Stimulated activated CD4-positive, alpha-beta T cell treated with anti-CD3 and anti-CD28 coated beads, Interleukin-2, amount 100 ng/mL, for 24 hours (primary cell): Measurements from ENCODE around the gene CMIP.

Experiments
- DNase-seq, 2 donors: peaks; one replicate each; pipeline ENCODE4 v3.0.0-alpha.2; 2020

CMIP gene

DNA sequence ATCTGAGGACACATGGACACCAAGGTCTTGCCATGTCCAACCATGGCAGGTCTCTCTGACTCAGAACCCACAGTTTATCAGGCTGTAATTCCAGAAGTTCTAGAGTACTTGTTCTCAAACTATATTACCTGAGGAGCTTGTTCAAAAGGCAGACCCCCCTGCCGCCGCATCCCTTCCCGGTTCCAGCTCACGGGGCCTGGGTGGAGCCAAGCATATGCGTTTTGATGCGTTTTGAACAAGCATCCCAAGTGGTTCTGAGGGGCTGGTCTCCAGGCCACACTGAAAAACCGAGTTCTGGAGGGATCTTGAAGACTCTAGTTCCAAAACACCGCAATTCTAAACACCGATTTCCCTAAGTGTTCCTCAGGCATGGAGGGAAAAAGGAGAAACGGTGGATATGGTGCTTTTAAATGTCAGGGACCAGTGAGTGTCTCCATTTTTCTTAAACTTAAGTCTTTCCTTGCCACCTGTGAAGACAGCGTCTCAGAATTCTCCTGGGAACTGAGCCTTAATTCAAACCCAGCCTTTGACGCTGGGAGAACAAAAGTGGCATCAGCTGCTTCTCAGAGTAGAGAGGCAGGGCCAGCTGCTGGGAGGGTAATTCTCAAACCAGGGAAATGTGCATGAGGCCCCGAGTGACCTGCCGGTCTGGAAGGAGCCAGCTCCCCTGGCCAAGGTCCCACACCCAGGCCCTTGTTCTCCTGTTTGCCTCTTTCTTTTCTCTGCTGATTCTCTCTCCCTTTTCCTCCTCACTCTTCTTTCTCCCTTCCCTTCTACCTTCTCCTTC lies 250.1 kb downstream of the CMIP start:
- DNase-seq = no peak

DNA sequence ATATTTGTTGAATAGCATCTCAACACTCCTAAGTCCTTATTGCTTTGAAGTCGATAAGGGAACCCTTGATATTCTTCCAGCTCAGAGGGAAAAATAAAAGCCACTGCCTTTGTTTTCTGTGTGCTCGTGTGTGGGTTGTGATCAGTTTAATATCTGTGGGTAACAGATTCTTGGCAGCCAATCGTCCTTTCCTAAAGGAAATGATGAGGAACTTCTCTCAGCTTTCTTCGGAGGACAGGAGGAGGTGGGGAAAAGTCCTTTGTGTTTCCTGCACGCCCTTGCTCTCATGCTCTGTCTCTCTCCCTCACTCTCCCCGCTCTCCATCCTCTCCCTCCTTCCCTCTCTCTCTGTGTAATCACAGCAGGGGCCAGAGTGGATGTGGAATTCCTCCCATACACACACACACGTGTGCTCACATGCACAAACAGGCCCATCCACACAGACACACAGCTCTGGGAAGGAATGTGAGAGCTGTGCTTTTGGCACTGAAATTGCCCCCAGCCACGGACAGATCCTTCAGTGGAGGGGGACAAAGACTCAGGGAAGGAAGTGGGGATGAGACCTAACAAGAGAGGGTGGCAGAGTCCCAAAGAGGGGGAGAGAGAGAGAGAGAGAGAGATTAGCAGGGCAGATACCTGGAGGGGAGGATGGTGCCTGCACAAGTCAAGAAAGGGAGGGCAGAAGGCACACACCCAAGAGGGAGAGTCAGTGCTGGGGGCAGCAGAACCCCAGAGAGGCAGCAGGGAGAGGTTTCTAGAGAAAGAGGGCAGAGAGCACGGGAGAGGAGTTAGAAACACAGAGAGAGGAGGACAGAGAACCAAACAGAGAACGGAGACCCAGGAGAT lies 250.9 kb downstream of the CMIP start:
- DNase-seq = no peak

- DNase-seq = no peak
Measured at GRCh38 chr16:81696166-81696960, 251.8 kb downstream of the CMIP start.

DNA sequence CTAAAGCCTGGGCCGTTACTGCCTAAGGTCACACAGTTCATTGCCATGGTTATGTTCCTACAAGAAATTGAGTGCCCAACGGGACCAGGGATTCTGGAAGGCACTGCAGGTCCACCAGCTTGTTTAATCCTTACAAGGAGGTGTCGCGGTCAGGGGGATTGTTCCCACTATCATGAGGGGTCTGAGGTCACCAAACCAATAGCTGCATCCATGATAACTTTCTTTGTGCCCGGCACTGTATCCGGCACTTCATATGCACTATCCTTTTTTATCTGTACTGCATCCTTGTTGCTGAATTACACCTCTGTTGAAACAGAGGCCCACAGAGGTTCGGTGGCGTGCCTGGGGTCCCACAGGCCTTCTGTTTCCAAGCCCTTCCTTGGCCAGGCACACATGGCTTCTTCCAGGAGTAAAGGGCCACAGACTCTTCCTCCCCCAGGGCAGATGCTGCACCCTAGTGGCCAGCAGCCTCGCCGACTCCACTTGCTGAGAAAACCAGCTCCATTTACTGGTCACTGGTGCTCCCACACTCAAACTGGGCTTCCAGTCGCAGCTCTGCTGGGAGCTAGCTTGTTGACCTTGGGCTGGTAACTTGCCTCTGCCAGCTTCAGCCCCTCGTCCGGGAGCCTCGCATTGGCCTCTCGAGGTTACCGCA lies 252.5 kb downstream of the CMIP start:
- peak; percentile 50 to 57 for DNase-seq

GRCh38 chr16:81697616-81698309 lies 253.2 kb downstream of the CMIP start:
- no peak for DNase-seq

DNA sequence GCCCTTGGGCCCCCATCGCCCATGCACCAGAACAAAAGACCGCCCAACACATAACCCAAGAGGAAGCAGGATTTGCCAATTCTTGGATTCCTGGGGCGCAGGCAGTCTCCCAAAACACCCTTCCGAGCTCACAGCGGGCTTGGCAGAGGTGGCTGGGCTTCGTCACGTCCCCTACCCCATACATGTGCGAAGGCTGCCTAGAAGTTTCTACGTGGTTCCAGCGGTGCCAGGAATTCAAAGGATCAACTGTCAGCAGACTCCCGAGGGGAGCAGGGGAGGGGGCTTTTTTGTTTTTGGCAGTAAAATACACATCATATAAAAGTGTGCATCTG lies 253.7 kb downstream of the CMIP start:
- no peak for DNase-seq

DNA sequence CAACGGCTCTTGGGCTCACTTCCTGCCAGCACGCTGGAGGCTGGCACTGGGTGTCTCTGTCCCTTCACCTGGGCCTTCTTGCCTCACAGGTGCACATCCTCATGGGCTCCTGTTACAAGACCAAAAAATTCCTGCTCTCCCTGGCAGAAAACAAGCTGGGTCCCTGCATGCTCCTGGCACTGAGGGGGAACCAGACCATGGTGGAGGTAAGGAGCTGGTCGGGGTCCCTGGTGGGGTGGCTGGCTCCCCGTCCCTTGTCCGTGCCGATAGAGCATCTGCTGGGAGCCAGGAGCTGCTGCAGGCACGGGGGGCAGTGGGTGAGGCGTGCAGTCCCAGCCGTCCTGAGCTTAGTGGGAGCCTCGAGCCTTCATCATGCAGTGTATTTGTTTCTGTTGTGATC lies 255.0 kb downstream of the CMIP start:
- DNase-seq = no peak

DNA sequence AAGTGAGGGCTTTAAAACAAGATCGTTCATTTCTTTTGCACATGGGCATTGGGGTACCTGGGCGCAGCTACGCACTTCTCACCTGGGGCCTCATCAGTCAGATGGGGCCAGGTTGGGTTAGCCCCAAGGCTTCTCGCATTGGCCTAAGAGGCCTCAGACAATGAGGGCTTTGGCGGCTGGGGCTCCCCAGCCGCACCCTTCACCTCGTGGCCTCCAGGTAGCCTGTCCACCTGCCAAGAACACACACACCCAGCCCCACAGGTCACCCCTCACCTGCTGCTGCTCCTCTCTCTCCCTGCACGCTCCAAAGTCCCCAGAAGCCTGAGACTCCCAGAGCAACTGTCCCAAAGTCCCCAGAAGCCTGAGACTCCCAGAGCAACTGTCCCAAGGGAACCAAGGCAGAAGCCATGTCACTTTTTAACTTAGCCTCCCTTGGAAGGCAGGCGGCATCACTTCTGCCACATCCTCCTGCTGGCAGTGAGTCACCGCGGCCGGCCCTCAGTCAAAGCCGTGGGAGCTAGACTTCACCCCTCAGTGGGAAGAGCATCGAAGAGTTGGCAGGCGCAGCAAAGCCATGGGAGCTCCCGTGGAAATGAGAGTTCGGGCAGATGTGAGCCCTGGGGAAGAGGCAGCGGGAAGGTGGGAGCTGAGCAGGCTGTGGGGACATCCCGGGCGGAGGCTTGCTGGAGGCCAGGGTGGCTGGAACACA lies 255.6 kb downstream of the CMIP start:
- DNase-seq = no peak

DNA sequence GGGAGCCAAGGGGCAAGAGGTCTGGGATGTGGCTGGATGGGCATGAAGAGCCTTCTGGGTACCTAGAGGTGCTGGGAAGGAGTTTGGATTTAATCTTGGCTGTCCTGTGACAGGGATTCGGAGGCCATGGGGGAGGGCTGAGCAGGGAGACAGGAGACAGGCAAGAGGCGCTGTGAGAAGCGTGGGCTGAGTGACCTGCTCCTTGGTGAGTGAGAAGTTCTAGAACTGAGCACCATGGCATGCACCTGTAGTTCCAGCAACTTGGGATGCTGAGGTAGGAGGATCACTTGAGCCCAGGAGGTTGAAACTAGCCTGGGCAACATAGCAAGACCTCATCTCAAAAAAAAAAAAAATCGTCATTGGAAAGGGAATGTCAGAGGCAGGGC lies 256.2 kb downstream of the CMIP start:
- DNase-seq = no peak

GRCh38 chr16:81701296-81701970 lies 256.8 kb downstream of the CMIP start:
- DNase-seq = no peak

GRCh38 chr16:81702506-81702905 lies 257.9 kb downstream of the CMIP start:
- DNase-seq = no peak

DNA sequence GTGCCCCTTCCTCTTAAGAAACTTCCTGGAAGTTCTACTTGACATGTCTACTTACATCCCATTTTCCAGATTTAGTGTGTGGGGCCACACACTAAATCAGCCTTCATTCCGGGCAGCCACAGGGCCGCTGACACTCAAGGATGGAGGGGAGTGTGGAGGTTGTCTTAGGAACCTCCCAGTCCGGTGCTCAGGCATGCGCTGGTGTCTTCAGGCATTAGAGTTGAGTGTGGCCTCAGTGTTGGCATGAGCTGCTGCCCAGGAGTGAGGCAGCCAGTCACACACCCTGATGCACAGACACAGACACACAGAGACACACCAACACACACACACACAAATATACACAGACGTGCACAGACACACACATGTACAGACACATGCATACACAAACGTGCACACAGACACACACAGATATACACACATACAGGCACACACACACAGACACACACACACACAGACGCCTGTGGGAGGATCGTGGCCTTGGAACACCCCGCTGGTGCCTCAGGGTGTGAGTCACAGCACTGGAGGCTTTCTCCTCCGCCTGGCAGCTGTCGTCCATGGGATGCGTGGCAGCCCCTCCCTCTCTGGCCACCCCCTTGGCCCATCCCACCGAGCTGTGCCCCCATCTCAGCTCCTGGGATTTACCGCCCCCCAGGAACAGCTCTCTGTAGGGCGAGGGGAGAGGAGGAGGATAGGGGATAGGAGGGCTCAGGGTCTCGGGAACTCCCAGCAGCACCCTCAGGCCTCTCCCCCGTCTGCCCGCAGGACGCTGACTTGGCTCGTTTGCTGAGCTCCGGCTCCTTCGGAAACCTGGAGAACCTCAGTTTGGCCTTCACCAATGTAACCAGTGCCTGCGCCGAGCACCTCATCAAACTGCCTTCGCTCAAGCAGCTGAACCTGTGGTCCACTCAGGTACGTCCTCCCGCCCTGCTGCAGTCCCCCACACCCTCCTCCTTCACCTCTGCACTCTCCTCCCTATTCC lies 258.9 kb downstream of the CMIP start:
- no peak for DNase-seq

DNA sequence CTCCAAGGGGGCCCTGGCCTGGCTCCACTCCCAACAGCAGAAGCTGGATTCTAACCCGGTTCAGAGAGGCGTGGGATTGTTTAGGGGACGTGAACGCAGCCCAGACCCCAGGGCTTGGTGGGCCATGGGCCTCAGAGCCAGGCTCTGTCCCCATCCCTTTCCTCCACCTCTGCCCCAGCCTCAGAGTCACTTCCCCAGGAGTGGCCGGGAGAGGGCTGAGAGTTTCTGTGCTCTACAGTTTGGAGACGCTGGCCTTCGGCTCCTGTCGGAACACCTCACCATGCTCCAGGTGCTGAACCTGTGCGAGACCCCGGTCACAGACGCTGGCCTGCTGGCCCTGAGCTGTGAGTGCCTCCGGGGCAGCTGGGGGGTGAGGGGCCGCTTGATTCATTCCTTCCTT lies 260.7 kb downstream of the CMIP start:
- DNase-seq = no peak

DNA sequence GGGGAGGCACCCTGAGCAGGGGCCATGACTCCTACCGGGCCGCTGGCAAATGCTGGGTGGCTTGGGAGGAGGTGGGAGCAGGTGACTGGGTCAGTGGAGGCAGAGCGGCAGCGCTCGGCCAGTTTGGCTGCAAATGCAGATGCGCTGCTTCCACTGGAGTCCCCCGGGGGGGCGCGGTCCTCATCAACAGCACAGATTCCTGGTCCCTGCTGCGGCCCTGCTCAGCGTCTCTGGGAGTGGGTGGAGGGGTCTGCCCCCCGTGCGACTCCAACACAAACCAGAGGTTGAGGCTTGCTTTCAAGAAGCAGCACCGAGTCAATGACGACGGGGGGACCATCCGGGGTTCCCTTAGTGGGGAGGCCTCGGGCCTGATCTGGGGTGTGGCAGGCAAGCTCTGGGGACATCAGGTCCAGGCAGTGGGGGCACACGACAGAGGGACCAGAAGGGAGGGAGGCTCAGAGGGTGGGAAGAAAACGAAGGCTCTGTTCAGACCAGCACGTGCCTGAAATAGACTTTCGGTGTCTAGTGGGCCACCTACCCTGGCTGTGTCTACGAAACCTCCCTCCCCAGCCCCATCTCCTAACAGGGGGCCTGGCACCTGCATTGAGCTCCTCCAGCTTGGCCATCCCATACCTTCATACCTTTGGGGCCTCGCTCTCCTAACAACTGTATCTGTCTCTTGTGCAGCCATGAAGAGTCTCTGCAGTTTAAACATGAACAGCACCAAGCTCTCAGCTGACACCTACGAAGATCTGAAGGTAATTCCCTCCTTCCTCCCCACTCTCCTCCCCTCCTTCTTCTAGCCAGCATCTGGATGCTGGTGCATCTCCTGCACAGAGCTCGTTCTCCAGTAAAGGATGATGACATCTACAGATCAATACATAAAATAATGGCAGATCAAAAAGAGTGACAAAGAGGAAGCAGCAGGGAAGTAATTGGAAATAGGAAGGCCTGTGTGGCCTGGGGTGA lies 262.0 kb downstream of the CMIP start:
- no peak for DNase-seq

DNA sequence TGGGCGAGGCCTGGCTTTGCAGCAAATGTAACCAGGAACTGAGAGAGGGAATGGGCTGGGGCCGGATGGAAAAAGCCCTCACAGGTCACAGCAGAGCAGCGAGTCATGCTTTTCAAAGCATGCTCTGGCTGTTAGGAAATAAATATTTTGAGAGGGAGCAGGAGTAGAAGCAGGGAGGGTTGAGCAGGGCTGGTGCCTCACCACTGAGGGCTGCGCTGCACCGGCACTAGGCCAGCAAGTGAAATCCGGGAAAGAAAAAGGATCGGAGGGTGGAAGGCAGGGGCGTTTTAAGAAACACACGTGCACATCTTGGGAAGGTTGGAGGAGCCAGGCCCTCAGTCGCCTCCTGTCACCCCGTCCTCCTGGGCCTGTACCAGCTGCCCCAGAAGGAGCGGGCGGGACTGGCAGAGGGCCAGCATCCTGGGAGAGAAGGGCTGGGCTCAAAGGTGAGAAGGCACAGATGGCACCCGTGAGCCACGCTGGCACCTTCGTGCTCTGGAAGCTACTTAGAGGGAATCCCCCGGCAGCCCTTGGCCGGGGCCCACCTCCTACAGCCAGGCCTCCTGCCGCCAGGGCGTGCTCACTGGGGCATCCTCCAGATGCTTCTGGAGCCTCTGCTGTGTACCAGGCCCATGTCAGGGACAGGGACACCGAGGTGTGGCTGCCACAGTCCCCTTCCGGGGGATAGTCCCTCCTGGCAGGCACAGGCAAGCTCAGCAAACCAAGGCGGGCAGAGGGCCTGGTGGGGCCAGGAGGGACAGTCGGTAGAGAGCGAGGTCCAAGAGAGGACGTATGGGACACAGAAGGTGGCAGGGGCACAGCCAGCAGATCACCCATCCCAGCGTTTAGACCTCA lies 263.0 kb downstream of the CMIP start:
- no peak for DNase-seq

- no peak for DNase-seq
Measured at GRCh38 chr16:81708266-81709015, 263.8 kb downstream of the CMIP start.
